Fibroblast of the aortic adventitia (primary cell): ENCODE results near the gene PMIS2. TPM values are rescaled to one million over a fixed set of nuclear protein-coding genes. Genes with fewer than 3 reads are reported as not detected.

ENCODE experiments used
- DNase-seq: peaks from one replicate; pipeline ENCODE4 v3.0.0-alpha.2; 2010; ENCODE audit warnings: low read depth
- H3K4me3 ChIP-seq: 2 replicates; pipeline ENCODE4 v1.5.1; 2011; ENCODE audit warnings: low read depth, mild to moderate bottlenecking, control low read depth, low read length, moderate library complexity
- CTCF ChIP-seq: IDR thresholded peaks from 2 replicates; pipeline ENCODE4 v1.5.1; 2011; ENCODE audit warnings: mild to moderate bottlenecking, low read length, control low read depth, inconsistent platforms; ENCODE audit not compliant: insufficient read depth
- total RNA-seq: library from RNA; depleted of rRNA; stranded (reverse); fragments of >200 nt; gene quantifications from 2 replicates; pipeline ENCODE4 v1.2.3, GENCODE V29; 2012; ENCODE audit warnings: low replicate concordance

PMIS2 gene
- total RNA-seq, 1 donor, result not detected

GRCh38 chr19:35560677-35561076, 25.3 kb upstream of the PMIS2 start:
- no peak overlapping the region for H3K4me3 ChIP-seq
- no peak for DNase-seq
- TF ChIP-seq CTCF, result no peak

- no peak for DNase-seq
- TF ChIP-seq CTCF, result no peak
- H3K4me3 ChIP-seq, result no peak overlapping the region
Measured at GRCh38 chr19:35561436-35561835, 24.5 kb upstream of the PMIS2 start.

- DNase-seq, result no peak
- no peak overlapping the region for H3K4me3 ChIP-seq
- no peak for TF ChIP-seq CTCF
Measured at GRCh38 chr19:35562336-35562735, 23.6 kb upstream of the PMIS2 start.

- no peak for TF ChIP-seq CTCF
Measured at GRCh38 chr19:35562776-35563175, 23.2 kb upstream of the PMIS2 start.

GRCh38 chr19:35563207-35563829, 22.7 kb upstream of the PMIS2 start, which contains the start of gene ATP4A:
Gene ATP4A (minus strand): TSS chr19:35563658. CDS start chr19:35563629, 29 bp downstream.
- TF ChIP-seq CTCF, result no peak
- H3K4me3 ChIP-seq, result no peak within 1 kb of the TSS
- DNase-seq, result no peak

More at GRCh38 chr19:35562776-35563175, 23.2 kb upstream of the PMIS2 start:
- H3K4me3 ChIP-seq, result no peak overlapping the region
- no peak for DNase-seq

- no peak for DNase-seq
- H3K4me3 ChIP-seq, result no peak overlapping the region
- TF ChIP-seq CTCF, result no peak
Measured at GRCh38 chr19:35565016-35565856, 20.7 kb upstream of the PMIS2 start.
